AG04449 (cell line): Measurements from ENCODE around the gene CPNE1.

ENCODE experiments used
- CTCF ChIA-PET: fragments of 350-600 bp; formaldehyde crosslinking; extraction: SDS; loops from one replicate; lab custom pipeline; 2021; ENCODE audit warnings: antibody characterized with exemption; lab: Yijun Ruan, JAX
- POLR2A ChIA-PET: fragments of 400-600, 350-600 bp; formaldehyde crosslinking; extraction: SDS; loops from one replicate; lab custom pipeline; 2020; ENCODE audit warnings: antibody characterized with exemption, inconsistent platforms; lab: Yijun Ruan, JAX
- DNase-seq: peaks from one replicate; pipeline ENCODE4 v3.0.0-alpha.2; 2010; ENCODE audit warnings: low read depth, low spot score
- H3K4me3 ChIP-seq: 2 replicates; pipeline ENCODE4 v1.5.1; 2011; ENCODE audit warnings: low read depth, mild to moderate bottlenecking, control low read depth, low read length
- CTCF ChIP-seq: IDR thresholded peaks from one replicate; pipeline ENCODE4 v1.5.1; 2011; ENCODE audit warnings: mild to moderate bottlenecking, moderate library complexity, low read length, control low read depth, inconsistent platforms; ENCODE audit not compliant: insufficient read depth; ENCODE audit errors: missing control alignments

Gene CPNE1

DNA sequence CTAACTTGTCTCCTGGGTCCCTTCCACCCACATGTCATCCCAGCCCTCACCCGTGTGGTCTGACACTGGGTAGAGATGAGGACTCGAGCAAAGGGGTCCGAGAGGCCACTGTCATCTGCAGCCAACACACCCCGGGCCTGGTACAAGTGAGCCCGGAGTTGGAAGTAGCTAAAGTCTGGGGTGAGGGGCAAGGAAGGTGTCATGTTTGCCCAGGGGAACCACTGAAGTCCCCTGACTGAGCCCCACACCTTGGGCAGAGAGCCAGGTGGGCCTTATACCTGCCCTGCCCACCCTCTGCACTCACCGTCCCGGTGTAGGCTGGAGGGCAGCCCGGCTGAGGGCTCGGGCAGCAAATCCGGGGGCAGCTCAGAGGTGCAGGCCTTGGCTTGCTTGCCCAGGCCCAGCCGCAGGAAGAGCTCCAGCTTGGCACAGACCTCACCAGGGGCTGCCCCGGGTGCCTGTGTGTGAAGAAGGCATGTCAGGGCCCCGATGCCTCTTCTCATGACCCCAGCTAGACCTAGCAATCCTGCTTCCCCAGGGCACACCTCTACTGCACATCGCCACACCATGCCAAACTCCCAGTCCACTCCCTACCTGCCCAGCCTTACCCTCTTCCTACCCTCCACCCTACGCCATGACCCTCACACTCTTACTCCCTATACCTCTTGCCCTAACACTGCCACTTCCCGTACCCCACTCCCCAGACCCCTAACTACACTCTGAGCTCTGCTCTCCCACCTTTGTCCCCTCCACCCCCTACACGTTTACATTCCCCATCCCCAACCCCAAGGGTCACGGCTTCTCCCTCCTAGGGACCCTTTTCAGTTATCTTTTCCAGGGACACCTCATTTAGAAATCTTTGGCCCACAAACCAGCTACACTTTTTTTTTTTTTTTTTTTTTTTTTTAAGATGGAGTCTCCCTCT lies 80.8 kb downstream of the CPNE1 start:
- DNase-seq: no peak
- TF ChIP-seq CTCF: no peak
- no peak overlapping the region for H3K4me3 ChIP-seq
- ChIA-PET POLR2A (no interaction called here), CTCF (interaction anchor here (1.1 to 1.2 kb wide), 2 partner anchors 13 to 121 kb away, joined by 3 read pairs; no protein-coding TSS in a partner anchor)

- no peak for DNase-seq
- H3K4me3 ChIP-seq: no peak overlapping the region
- TF ChIP-seq CTCF: no peak
- ChIA-PET CTCF (interaction anchor here (1.1 kb wide), 1 partner anchor 12 kb away, joined by 3 read pairs; no protein-coding TSS in a partner anchor), POLR2A (no interaction called here)
Observed at GRCh38 chr20:35582741-35583404, 81.8 kb downstream of the CPNE1 start.

DNA sequence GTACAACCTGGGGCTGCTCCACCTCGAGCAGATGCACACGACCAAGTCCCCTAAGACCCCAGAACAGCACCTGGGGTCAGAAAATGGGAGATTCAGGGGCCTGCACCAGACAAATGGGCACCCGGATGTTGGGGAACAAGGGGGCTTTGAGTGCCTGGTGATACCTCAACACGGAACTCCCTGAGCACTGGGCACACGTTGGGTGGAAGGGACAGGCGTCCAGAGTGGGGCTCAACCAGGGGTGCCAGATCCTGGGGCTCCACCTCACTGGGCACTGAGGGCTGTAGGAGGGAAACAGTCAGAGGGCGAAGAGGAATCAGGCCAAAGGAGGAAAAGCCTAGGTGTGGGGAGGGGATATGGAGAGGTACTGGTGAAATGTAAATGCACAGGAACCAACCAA lies 82.6 kb downstream of the CPNE1 start:
- no peak overlapping the region for H3K4me3 ChIP-seq
- ChIA-PET POLR2A (no interaction called here), CTCF (no interaction called here)
- DNase-seq: no peak
- TF ChIP-seq CTCF: no peak

DNA sequence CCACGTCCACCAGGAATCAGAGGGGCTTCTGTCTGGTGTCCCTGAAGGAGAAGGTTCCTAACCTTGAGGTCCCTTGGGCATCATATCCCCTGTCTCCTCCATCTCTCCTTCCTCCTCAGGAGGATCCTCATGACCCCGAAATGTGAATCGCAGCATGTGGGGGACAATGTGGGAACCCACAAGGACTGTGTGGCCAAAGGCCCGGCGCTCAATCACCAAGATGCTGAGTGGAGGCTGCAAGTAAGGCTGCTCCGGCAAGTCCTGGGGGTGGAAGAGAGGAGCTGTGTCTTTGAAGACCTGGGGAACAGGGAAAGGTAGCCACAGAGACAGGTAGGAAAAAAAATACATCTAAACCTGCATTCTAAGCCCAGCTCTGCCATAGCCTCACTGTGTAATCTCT lies 85.5 kb downstream of the CPNE1 start:
- CTCF ChIA-PET: interaction anchor here (0.9 to 1.0 kb wide), 2 partner anchors 9 to 26 kb away, joined by 3 read pairs; no protein-coding TSS in a partner anchor
- TF ChIP-seq CTCF: no peak
- H3K4me3 ChIP-seq: no peak overlapping the region
- POLR2A ChIA-PET: no interaction called here
- no peak for DNase-seq

GRCh38 chr20:35578469-35578868 lies 86.2 kb downstream of the CPNE1 start:
- no peak overlapping the region for H3K4me3 ChIP-seq
- ChIA-PET CTCF (interaction anchor here (0.9 to 1.0 kb wide), 2 partner anchors 10 to 27 kb away, joined by 3 read pairs; no protein-coding TSS in a partner anchor), POLR2A (no interaction called here)
- TF ChIP-seq CTCF: no peak
- DNase-seq: no peak

GRCh38 chr20:35576816-35577215 lies 87.9 kb downstream of the CPNE1 start:
- POLR2A ChIA-PET: no interaction called here
- DNase-seq: no peak
- CTCF ChIA-PET: interaction anchor here (1.1 kb wide), 1 partner anchor 11 kb away, joined by 4 read pairs; no protein-coding TSS in a partner anchor
- TF ChIP-seq CTCF: no peak
- H3K4me3 ChIP-seq: no peak overlapping the region
